Limb (tissue), 2 donors: ENCODE results near the gene ARHGEF17.
A peak's percentile ranks its signal among the peaks of the same experiment; 100 is the strongest.

Experiments
- DNase-seq, 2 donors: peaks; one replicate each; pipeline ENCODE4 v3.0.0-alpha.2; 2016; ENCODE audit errors: extremely low spot score in 2 of 2

Gene ARHGEF17

DNA sequence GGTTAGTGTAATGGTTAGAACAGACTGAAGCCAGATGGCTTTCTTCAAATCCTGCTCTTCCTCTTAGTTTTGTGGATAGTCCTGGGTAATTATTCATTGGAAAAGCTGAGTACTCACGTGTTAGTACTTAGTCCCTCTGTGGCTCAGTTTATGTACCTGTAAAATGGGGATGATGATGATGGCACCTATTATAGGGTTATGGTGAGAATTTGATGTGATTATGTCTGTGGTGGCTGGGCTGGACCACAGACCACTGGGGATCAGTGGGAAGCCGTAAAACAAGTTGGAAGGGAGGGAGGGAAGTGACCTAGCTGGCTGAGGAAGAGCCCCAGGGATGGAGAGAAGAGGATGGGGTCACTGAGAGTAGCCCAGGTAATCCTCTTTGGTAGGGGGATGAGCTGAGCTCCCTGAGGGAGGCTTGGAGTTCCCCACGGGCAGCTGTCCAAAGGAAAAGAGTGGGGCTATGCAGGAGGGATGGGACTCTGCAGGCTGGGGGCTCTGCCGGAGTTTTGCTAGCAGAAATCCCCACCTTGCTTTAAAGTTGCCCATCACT lies 19.8 kb downstream of the ARHGEF17 start:
- DNase-seq = no peak

DNA sequence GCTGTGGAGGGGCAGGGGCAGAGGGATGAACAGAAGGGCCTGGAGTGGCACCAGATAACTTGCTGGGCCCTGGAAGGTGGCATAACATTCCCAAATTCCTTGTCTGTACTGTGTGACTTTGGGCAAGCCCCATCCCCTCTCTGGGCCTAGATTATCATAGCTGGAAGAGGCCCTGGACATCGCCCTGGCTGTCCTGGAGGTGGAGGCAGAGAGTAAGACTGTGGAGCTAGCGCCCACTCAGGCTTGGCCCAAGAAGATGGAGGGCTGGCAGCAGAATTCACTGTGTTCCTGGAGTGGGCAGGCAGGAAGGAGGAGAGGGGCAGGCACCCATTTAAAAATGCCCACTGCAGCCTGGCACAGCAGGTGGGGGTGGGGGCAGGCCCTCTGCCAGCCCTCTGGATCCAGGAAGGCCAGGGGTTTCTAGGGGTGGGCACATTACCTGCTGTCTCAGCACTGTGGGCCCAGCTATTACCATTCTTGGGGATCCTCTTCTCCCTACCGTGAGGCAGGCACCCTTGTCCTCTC lies 22.6 kb downstream of the ARHGEF17 start:
- DNase-seq = no peak

DNA sequence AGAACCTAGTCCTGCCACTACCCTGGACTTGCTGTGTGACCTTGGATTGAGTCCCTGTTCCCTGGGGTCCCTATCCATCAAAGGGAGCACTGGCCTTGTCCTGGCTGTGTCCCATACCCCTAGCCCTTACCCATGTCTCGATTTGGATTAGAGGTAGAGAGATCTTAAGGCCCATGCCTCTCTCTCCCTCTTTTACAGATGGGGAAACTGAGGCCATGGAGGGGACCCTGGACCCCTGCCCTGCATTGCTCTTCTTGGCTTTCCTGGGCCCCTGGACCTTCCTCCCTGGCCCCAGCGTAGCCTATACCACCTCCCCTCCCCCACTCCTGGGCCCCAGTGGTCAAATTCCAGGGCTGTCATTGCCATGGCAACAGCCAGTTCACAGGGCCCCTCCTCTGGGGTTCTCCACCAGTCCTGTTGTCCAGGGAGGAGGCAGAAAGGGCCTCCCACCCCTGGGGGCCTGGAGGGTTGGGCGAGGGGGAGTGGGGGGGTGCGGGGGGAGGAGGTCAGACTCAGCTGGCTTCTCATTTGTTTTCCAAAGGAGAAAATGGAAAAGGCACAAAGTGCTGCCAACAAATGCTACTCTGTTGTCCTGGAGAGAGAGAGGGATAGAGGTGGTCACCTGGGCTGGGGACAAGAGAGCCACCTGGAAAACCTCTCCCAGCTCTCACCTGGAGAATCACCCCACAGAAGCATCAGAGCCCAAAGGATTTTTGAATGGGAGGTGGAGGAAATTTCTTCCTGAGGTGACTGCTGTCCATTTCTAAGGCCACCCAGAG lies 23.3 kb downstream of the ARHGEF17 start:
- DNase-seq = peak in 1 of 2 donors; percentile 62

DNA sequence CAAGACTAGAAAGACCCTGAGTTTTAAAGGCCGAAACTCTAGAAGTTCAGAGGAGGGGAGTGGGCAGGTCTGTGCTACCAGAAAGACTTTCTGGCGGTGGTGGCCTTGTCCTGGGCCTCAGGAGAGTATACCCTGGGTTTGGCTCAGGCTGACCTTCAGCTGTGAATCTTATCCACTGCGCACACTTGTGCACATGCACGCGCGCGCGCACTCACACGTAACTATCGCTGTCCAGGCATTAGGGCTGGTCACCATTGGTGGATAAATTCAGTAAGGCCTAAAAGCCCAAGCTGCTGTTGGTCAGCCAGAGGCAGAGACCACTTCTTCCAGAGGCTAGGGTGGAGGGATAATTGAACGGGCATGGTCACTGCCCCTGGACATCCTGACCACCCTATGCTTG lies 25.1 kb downstream of the ARHGEF17 start:
- no peak for DNase-seq

DNA sequence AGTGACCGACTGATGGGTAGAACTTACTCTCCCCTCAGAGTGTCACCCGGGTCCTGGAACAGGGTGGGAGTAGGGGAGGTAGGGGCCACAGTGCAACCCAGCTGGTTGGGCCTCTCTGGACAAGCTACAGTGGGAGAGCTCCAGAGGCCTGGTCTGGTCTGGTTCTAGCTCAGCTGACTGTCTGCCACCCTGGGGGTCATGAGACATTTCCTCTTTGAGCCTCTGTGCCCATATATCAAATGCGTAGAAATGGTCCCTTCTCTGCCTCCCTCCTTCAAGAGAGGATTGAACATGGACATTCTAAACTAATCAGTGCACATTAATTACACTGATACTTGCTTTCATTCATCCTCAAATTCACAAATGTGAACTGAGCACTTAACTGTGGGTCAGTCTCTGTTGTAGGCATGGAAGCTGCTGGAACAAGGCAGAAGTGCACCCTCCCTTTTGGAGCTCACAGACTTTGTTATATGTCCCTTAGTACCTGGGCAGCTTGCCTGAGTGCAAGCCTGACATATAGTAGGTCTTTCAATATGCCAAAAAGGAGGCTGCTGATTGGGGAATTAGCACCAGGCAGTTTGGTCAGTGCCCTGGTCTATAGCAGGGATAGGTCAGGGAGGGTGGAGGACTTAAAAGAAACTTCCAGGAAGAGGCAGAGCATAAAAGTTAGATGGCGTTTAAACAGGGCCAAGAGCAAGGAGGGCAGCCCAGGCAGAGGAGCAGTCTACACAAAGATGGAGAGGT lies 25.7 kb downstream of the ARHGEF17 start:
- no peak for DNase-seq

DNA sequence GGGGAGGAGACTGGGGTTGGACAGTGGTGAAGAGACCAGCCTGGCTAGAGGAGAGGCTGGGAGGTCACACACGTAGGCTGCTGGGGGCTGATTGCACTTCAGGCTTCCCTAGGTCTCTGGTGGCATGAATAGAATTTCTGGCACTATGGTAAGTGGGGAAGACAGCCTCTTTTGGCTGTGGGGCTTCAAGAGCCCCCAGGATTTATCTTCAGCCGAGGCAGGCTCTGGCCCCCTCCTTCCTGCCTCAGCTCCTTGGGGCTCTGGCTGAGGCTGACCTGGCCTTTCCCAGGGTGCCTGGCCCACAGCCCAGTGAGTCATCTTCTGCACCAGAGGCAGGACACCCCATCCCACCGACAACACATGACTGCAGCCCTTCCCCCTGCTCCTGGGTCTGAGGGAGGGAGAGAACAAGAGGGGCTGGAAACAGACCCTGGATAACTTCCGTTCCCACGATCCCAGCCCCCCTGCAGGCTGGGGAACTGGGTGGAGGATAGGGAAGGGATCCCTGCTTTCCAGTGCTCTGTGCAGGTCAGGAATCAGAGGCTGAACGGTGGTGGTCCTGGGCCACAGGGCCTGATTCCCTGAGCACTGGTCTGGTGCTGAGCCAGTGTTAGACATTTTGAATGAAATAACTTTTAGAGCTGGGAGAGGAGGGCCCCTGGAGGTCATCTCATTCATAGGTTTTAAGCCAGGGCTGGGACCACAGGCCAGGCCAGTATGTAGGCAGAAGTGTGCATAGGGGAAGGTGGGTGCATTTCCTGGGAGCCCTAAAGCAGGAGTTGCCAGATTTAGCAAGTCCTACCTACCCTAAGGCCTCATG lies 26.5 kb downstream of the ARHGEF17 start:
- DNase-seq = peak in 1 of 2 donors; percentile 62

DNA sequence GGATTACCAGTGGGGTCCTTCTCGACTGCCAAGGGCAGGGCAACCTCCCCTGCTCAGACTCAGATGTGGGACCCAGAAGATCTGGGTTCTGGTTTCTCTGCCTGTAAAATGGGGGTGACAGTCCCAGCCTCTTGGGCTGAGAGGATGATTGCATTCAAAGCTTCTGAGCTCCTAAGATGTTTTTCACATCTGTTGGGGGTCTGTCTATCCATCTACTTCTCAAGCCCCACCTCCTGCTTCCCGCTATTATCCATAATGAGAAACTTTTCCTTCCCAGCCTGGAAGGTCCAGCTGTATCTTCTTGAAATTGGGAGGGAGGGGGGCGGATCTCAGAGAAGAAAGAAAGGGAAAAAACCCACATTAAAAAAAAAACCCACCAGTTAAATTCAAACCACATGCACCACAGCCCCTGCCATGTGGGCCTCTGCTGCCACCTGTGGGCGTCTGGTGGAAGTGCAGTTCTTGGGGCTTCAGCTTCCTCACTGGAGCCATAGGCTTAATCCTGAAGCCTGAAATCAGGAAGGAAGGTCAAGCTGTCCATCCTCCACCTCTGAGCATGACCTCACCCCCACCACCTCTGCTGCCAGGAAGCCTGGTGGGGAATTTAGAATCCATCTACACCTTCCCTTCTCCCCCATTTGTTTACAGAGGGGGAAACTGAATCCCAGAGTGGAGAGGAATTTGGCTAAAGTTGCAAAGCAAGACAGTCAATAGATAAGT lies 27.3 kb downstream of the ARHGEF17 start:
- peak; percentile 87 to 94 for DNase-seq

DNA sequence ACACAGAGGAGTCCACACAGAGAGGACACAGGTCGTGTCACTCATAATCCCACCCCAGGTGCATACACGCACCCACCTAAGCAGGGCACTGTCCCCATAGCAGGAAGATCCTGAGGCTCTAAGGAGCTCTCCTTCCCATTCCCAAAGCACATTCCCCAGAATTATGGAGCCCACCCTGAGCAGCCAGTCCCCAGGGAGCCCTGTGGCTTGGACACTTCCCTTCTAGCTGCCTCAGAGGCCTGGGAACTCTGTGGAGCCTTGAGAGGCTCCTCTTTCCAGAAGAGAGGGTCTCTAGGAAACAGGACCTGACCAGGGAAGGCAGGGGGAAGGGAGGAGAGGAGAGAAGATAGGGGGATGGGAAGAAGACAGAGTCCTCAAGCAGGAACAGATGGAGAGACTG lies 29.8 kb downstream of the ARHGEF17 start:
- no peak for DNase-seq

DNA sequence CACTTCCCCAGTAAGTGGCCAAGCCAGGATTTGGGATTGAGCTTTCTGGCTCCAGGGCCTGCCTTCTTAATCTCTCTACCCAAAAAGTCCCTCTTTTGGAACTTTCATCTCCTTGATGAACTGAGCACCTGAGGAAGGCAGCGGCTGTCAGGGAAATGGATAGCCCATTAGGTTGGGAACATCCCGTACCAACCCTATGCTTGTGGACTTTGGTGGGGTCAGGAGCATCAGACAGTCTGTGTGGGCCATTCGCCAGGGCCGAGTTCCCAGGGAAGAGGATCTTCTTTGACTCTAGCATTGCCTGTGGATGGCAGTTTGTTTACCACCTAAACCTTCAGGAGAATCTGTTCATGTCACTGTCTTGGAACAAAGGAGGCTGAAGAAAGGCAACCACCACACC lies 30.2 kb downstream of the ARHGEF17 start:
- DNase-seq = no peak

DNA sequence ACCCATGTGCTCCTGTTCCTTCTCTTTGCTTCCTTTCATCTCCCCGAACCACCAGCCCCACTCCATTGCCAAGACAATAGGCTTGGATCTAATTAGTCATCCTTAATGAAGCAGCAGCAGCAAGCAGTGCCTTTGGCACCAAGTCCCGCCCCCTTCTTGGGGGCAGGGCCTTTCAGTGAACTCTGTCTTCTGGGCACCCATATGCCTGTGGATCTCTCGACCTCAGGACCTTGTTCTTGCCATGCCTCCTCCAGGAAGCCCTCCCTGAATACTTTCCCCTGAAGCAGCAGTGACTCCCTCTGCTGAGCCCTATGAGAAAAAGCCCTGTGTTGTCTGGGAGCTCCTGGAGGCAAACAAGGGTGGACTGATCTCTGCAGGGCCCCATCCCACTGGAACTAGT lies 32.1 kb downstream of the ARHGEF17 start:
- DNase-seq = no peak

DNA sequence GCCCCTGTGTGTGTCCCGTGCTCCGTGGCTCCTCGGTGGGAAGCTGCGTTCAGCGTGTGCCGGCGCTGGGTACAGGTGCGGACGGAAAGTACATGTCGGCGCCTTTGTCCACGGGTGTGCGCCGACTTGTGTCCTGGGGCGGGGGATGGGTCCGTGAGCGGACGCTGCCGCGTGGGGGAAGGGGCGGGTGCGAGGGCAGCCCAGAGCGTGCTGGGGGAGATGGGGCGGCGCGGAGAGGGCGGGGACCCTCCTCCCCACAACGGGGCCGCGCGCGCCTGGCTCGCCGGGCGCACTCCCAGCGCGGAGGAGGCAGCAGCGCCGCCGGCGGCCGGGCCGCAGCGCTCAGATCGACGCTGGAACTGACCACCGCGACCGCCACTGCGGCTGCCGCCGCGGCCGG lies 34.6 kb downstream of the ARHGEF17 start:
- peak; percentile 15 to 63 for DNase-seq

DNA sequence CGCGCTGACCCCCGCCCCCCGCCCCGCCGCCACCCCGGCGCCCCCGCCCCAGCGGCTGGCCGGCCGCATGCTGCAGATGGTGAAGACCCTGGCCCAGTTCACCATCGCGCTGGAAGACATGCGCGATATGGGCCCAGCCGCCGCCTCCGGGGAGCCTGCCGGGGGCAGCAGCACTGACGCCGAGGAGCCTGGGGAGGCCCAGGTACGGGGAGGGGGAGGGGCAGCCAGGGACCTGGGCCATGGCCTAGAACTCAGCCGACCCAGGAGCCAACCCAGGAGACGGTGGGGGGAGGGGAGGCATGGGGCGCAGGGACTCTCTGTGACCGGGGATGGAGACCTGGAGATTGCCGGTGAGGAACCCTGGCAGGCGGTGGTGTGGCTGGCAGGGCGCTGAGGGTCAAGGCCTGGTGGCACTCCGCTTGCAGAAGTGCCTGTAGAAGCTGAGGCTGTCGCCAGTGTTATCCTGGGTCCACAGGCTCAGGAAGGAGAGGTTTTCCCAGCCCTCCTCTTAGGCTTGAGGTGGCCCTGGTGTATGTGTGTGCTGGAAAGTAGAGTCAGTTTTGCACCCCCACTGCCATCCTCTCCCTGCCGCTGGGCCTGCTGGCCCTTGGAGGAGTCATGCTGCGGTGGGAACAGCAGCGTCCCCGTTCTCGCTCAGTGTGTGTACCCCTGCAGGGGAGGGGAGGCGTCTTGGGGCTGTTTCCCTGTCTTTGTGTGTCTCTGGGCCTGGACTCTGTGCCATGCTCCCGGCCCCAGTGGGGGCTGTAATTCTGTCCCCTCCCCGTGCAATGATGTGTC lies 35.2 kb downstream of the ARHGEF17 start:
- no peak for DNase-seq

DNA sequence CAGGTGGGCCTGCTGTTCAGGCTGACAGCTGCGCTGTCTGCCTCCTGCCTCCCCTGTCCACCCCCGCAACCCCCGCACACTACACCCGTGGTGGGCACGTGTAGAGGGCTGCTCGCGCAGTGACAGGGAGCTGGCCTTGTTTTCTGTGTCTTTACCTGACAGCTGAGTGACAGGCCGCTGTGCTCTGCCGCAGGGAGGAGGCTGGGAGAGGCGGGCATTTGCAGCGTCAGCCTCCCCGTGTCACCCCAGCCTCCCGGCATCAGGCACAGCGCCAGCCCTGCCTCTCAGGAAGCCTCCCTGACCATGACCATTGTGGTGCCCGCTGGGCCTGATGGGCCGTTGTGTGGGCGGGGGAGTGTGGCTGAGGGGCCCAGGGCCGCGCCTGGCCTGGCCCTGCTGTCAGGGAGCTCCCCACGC lies 36.1 kb downstream of the ARHGEF17 start:
- no peak for DNase-seq

DNA sequence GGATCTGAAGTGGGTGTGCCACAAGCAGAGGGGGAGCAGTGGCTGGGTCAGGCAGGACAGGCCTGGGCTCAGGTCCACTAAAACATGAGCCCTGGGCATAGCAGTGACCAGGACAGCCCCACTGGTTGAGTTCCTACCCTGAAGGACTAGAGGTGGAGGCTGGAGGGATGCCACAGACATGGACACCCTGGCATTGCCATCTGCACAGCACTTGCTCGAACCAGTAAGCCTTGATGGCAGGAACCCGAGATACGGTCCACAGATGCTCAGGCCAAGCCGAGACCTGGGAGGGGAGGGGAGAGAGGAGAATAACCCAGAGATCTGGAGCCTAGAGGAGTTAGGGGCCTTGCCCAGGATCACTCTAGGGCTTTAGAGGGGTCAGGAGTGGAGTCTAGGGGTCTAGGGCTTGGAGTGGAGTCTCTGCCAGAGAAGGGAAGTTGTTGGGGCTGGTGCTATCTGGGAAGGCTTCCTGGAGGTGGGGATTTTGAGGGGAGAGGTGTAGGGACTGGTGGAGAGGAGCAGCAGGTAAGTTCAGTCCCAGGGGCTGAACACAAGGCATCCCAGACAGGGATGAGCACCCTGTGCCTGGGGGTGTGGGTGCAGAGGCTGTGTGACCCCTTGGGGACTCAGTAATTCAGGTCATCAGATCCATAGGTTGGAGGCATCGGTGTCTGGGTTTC lies 37.5 kb downstream of the ARHGEF17 start:
- no peak for DNase-seq

DNA sequence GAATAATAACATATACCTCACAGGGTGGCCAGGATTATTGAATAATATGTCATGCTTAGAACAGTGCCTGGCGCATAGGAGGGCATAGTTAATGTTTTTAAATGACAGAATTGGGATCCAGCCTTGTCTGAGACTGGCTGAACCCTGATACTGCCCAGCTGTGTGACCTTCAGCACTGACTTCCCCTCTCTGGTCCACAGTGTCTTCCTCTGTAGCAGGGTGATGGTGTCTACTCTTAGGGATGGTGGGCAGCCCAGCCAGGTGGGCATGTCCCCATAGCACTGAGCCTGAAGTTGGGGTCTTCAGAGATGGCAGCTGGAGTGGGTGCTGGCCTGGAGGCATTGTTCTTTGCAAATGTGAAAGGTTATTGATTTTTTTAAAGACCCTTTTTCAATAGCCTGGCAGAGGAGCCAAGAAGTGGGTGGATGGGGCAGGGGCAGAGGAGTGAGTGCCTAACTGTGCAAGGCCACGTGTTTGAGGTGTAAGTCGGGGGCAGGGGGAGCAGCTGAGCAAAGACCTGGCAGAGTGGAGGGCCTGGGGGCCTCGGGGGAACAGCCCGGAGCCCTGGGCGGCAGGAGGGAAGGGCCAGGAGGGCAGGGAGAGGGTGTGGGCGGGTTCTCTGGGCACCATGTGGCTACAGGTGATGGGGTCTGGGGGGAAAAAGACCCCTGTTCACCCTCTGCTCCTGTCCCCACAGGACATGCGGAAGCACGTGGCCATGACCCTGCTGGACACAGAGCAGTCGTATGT lies 38.3 kb downstream of the ARHGEF17 start:
- no peak for DNase-seq

DNA sequence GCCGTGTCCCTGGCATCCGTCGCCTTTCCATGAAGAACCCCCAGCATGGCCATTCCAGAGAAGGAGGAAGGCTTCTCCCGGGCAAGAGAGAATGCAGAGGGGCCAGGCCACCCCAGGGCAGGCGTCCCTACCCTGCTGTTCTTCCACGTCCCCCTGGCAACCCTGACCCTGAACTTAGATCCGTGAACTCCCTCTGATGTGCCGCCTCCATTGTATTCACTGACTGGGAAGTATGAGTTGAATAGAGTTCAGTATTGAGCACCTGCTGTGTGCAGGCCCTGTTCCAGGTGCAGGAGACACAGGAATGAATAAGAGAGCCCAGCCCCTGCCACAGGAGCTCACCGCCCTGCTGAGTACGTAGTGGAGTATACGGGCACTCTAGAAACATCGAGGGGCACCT lies 39.0 kb downstream of the ARHGEF17 start:
- no peak for DNase-seq

DNA sequence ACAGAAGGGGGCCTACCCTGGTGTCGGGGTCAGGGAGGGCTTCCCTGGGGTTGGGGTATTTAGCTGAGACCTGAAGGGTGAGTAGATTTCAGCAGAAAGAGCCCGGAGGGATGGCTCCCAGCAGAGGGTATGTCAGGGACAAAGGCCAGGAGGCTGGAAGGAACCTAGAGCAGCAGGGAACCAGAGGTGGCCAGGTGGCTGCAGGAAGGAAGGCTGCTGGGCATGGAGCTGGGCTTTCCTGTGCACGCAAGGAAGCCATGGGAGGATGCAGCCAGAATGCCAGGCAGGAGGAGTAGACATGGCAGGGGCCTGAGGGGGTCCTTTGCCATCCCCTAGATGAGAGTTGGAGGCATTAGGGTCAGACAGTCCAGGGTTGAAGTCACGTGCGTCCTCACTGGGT lies 40.8 kb downstream of the ARHGEF17 start:
- no peak for DNase-seq

DNA sequence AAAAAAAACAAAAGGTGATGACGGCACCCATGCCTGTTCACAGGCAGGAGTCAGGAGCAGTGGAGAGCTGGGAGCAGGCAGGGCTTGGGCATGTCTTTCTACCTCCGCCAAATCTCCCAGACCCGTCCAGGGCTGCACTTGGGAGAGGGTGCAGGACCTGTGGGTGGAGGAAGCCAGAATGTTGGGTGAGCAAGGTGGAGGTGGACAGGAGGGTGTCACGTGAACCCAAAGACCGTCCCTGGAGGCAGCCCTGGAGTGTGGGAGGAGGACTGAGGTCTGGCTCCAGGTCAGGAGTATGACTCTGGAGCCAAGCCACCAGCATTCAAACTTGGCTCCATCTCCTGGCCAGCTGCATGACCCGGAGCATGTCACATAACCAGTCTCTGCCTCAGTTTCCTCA lies 41.6 kb downstream of the ARHGEF17 start:
- DNase-seq = no peak
